Mammary epithelial cell (primary cell): Measurements from ENCODE around the gene CEP83.

Experiments used
- EZH2 ChIP-seq: IDR thresholded peaks from 2 replicates; pipeline ENCODE4 v1.6.1; 2012; ENCODE audit warnings: low read length, inconsistent platforms, borderline replicate concordance
- TF ChIP-seq, protein P1 (sequence below), 2 donors: IDR thresholded peaks in 1 of 2; conservative IDR thresholded peaks in 1 of 2; 2 replicates each; pipeline ENCODE4 v1.5.1; 2011 to 2012; ENCODE audit warnings: inconsistent platforms in 2 of 2, low read length in 2 of 2, mild to moderate bottlenecking in 2 of 2, control low read depth in 1 of 2, low read depth in 1 of 2; ENCODE audit not compliant: insufficient read depth in 1 of 2; ENCODE audit errors: extremely low read depth in 1 of 2

DNA sequence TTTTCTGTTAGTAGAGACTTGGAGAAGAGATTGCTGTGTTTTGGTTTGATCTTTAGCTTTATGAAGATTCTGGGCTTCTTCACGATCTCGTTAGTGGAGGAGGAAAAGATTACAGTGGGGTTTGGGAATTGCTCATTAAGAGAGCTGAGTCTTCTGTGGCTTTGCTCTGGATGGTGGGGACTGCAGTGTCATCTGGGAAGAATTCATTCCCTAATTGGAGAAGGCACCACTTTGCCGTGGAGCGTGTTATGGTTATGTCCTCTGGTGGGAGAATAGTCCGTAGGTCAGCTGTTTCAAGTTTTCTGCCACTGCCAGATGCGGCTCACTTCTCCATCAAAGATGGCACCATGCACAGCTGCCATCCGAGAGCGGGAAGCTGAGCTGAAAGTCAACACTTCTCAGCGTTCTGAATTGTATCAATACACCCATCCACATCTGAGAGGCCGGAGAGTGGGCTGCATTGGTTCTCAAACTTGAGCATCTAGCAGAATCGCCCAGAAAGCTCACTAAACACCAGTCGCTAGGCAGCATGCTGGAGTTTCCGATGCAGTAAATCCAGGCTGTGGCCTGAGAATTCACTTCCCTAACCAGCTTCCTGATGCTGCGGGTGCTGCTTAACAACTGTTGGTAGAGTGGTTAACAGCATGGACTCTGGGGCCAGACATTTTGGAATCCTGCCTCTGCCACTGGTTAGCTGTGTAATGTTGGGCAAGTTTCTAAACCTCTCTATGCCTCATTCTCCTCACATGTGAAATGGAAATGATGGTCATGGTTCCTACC is 193.5 kb downstream of the CEP83 start:
- TF ChIP-seq, protein P1, sequence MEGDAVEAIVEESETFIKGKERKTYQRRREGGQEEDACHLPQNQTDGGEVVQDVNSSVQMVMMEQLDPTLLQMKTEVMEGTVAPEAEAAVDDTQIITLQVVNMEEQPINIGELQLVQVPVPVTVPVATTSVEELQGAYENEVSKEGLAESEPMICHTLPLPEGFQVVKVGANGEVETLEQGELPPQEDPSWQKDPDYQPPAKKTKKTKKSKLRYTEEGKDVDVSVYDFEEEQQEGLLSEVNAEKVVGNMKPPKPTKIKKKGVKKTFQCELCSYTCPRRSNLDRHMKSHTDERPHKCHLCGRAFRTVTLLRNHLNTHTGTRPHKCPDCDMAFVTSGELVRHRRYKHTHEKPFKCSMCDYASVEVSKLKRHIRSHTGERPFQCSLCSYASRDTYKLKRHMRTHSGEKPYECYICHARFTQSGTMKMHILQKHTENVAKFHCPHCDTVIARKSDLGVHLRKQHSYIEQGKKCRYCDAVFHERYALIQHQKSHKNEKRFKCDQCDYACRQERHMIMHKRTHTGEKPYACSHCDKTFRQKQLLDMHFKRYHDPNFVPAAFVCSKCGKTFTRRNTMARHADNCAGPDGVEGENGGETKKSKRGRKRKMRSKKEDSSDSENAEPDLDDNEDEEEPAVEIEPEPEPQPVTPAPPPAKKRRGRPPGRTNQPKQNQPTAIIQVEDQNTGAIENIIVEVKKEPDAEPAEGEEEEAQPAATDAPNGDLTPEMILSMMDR (conservative IDR thresholded peaks at IDR 0.05 in 1 of 2, IDR thresholded peaks at IDR 0.05 in 1 of 2; ENCODE audit: extremely low read depth in 1 of 2, insufficient read depth in 1 of 2, low read depth in 1 of 2, low read length in 2 of 2): no peak
- no peak for TF ChIP-seq EZH2
